Measurements from ENCODE around the gene HARS1. TPM values are rescaled to one million over a fixed set of nuclear protein-coding genes. Genes with fewer than 3 reads are reported as not detected.
"Not testable (repeated sequence)": the region's sequence is repeated elsewhere in the genome, so short reads cannot be mapped to it uniquely, and the experiment has no call there.

The HARS1 gene
- total RNA-seq, 1 donor from 2014 or later = 36.9 TPM

DNA sequence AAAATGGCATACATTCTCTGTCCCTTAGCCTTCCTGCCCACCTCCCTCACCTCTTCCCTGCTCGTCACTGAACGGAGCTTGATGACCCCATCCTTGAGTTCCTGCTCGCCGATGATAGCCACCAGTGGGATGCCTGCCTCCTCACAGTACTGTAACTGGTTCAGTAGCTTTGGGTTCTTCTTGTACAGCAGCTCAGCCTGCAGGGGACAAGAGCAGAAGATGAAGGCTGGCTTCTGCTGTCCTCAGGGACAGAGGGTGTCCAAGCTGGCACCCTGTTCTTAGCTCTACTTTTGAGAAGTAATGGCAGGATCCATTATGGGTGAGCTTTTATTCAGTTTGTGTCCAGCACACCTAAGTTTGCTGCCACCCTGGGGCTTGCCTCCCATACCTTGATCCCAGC is 16.5 kb downstream of the HARS1 start:
- no peak for DNase-seq

DNA sequence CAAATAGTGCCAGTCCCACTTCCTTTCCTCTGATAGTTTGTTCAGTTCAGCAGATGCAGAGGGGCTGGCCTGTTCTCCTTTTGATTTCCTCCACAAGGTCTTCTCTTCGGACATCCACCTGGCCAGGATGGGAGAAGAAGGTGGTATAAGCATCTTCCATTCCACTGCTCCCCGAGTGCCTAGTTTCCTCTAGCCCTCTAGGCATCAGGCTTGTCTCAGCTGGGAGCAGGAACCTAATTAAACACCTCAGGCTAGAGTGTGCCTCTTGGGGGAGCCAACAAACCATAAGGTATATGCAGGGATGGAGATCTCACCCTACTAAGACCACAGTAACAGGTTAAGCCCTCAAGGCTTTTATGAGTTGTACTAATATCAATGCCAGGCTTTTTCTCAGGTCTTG is 17.0 kb downstream of the HARS1 start:
- DNase-seq = no peak

DNA sequence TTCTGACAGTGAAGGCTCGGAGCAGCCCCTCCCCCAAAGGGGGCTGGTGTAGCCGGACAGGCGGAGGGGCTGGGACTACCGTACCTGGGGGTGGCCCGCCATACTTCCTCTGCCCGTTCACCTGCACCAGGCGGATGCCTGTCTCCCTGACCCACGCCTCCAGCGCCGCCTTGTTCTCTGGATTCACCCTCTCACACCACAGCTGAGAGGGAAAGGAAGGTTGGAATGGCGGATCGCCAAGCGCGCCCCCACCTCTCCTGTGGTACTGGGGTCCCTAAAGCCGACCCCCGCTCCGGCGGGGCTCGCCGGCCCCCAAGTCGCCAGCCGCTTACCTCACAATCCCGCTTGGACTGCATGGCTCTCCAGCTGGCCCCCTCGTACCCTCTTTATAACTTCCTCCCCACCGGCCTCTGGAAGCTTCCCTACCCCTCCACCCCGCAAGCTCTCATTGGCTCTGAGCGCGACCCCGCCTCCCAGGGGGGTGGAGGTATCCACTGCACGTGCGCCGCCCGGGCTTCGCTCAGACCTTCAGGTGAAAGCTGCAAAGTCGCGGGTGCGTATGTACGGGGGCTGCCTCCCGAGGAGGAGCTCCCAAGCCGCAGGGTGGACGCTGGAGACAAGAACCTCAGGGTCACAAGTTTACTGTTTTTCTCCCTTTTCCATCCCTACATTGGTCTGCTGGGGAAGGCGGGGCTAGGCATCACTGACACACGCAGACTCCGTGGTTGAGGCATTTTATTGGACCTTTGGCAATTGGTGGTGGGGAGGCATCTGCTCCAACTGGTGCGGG is 17.8 kb downstream of the HARS1 start, which contains the start of gene DND1:
DND1 (minus strand) TSS at position 390 of the 790 bp plus-strand sequence; CDS start at position 356, 34 bp downstream.
- no peak for DNase-seq

GRCh38 chr5:140672455-140673186 is 18.5 kb downstream of the HARS1 start:
- DNase-seq = no peak

- no peak for DNase-seq
Observed at GRCh38 chr5:140671472-140672125, 19.6 kb downstream of the HARS1 start.

DNA sequence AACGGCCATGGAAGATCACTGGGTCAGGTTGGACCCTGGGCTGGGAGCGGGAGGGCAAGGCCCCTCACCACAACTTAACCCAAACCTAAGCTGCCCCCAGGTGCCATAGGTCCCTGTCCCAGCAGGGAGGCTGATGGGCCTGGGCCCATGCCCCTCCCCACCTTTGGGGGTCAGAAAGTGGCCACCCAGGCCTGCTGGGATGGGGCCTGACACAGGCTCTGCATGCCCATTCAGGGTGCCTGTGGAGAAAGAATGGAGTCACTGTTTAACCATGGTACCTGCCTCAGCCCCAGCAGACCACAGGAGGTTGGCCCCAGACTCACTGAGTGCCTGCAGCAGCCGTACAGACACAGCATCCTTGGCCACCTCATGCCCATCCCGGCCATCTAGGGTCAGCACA is 20.1 kb downstream of the HARS1 start:
- DNase-seq = not testable (repeated sequence)

DNA sequence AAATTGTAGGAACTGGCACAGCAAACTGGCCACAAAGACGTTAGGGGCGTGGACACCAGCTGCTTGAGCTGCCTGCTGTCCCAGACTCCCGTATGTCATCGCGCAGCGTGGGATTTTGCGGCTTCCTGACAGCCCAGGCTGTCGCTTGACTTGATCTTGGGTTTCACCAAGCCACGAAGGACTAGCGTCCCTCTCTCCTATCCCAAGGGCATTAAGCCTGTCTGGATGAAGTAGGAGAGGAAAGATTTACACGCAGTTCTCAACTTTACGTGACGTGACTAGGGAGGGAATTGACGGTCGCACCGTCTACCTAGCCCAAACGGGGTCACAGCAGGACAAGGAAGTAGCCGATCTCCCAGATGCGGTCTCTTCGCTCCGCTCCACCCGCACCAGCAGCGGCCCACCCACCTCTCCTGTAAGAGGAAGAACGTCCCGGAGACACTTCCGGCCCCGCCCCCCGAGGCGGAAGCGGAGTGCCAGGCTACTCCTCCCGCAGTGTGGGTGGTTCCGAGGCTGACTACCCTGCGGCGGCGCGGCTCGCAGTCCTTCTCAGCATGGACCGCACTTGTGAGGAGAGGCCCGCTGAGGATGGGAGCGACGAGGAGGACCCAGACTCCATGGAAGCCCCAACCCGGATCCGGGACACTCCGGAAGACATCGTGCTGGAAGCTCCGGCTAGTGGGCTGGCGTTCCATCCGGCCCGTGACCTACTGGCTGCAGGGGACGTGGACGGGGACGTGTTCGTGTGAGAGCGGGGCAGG is 26.6 kb downstream of the HARS1 start, which contains the start of gene WDR55:
WDR55 (plus strand) TSS at position 546 of the 761 bp plus-strand sequence; CDS start at position 555, 9 bp downstream.
- peak; percentile 89 for DNase-seq

- no peak for DNase-seq
Observed at GRCh38 chr5:140664030-140664358, 27.2 kb downstream of the HARS1 start.

DNA sequence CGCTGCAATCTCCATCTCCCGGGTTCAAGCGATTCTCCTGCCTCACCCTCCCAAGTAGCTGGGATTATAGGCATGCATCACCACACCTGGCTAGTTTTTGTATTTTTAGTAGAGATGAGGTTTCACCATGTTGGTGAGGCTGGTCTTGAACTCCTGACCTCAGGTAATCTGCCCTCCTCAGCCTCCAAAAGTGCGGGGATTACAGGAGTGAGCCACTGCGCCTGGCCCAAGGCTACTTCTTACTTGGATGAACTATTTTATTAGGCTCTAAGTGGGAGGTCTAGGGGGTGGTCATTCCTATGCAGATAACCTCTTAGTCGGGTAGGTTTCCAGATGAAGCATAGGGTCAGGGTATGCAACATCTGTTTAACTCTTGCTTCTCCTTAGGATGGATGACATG is 30.8 kb downstream of the HARS1 start:
- DNase-seq = not testable (repeated sequence)

- no peak for DNase-seq
Observed at GRCh38 chr5:140658870-140659269, 32.3 kb downstream of the HARS1 start.

- no peak for DNase-seq
Observed at GRCh38 chr5:140647042-140647419, 44.1 kb downstream of the HARS1 start.

- DNase-seq = no peak
Observed at GRCh38 chr5:140642718-140643117, 48.5 kb downstream of the HARS1 start.

DNA sequence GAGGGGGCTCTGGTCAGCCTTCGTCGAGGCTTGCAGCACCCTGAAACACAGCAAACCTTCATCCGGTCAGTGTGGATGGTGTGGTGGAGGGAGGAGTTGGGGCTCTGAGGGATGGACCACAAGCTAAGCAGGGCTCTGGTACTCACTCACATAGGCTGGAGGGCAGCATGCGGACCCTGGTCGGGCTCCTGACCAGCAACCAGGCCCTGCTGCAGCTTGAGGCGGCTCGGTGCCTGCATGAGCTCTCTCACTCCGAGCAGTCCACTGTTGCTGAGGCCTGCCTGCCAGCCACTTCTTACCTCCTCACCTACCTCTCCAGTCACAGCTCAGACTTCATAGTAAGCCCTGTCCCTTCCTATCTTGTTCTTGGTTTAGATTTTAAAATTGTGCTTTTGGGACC is 49.5 kb downstream of the HARS1 start:
- DNase-seq = no peak

GRCh38 chr5:140639148-140639981 is 51.8 kb downstream of the HARS1 start, which contains the start of gene TMCO6:
TMCO6 (plus strand) TSS chr5:140639451; CDS start chr5:140639528, 77 bp downstream.
- DNase-seq = peak; percentile 95

GRCh38 chr5:140638898-140639147 is 52.3 kb downstream of the HARS1 start:
- not testable (repeated sequence) for DNase-seq

DNA sequence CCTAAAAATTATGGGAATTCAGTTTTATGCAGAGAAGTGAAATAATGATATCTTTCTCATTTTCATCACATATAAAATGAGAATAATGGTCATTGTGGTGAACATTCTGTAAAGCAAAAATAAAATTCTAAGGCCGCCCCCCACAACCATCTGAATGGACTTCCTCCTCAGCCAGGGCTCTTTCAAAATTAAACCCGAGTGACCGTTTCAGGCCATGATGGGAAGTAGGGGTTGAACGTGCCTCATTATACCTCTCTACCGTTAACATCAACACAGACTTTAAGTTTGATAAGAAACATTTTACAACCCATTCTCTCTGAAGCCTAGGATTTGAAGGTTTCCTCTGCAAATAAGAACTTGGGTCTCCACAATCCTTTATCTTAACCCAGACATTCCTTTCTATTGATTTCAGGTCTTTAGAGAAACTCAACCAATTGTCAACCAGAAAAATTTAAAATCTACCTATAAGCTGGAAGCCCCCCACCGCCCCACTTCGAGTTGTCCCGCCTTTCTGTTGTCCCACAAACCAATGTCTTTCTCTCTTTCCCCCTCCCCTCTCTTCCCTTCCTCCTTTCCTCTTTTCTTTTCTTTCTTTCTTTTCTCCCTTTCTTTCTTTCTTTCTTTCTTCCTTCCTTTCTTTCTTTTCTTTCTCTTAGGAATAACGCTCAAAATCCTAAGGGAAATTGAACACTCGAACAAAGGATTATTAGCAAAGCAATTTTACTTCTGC is 53.6 kb downstream of the HARS1 start:
- DNase-seq = no peak

DNA sequence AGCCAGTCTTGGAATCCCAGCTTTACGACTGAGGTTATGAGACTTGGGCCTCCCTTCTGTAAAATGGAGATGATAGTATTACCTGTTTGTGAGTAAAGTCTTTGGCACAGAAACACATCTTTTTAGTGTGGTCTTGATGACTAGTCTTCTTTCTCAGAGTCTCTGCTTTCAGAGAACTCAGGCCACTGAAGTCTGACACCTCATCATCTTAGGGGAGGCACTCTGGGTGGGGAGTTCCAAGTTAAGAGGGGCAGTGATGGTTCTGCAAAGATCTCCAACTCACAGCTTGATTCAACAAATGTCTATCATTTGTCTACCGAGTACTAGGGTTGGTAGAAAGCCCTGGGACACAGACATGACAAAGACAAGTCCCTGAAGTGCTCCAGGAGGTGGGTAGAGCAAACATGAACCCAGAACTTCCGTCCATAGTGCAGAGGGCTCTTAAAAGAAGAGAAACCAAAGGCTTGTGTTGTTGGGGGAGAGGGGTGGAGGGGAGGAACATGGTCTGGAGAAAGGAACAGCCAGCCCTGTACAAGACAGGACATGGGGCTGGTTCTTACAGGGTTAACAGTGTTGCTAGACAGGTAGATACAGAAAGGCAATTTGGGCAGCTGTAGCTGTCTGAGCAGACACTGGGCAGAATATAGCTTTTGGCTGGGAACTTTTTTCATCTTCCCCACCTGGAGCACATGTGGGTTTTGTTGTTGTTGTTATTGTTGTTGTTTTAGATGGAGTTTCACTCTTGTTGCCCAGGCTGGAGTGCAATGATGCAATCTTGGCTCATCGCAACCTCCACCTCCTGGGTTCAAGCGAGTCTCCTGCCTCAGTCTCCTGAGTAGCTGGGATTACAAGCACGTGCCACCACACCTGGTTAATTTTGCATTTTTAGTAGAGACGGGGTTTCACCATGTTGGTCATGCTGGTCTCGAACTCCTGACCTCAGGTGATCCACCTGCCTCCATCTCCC is 55.6 kb downstream of the HARS1 start:
- no peak for DNase-seq

GRCh38 chr5:140634103-140634502 is 57.1 kb downstream of the HARS1 start:
- no peak for DNase-seq

DNA sequence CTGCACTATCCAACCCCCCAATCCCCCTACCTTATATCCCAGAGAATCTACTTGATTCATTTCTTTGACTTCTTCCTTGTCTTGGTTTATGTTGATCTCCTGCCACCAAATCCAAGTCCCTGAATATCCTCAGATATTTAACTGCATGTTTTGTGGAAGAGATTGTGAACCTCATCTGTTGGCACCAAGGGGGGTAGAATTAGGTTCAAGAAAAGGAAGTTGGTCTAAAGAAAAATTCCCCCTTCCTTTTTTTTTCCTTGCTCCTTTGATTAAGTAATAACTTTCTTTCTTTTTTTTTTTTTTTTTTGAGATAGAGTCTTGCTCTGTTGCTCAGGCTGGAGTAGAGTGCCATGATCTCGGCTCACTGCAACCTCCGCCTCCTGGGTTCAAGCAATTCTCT is 57.7 kb downstream of the HARS1 start:
- no peak for DNase-seq

Data from skin of body (tissue), 2 donors.